SW480 (cell line): ENCODE measurements around the gene TMEM52B.
"Not testable (repeated sequence)": the region's sequence is repeated elsewhere in the genome, so short reads cannot be mapped to it uniquely, and the experiment has no call there.

Experiments used
- DNase-seq: peaks from one replicate; pipeline ENCODE4 v3.0.0-alpha.2; 2016; ENCODE audit warnings: low spot score

The TMEM52B gene

DNA sequence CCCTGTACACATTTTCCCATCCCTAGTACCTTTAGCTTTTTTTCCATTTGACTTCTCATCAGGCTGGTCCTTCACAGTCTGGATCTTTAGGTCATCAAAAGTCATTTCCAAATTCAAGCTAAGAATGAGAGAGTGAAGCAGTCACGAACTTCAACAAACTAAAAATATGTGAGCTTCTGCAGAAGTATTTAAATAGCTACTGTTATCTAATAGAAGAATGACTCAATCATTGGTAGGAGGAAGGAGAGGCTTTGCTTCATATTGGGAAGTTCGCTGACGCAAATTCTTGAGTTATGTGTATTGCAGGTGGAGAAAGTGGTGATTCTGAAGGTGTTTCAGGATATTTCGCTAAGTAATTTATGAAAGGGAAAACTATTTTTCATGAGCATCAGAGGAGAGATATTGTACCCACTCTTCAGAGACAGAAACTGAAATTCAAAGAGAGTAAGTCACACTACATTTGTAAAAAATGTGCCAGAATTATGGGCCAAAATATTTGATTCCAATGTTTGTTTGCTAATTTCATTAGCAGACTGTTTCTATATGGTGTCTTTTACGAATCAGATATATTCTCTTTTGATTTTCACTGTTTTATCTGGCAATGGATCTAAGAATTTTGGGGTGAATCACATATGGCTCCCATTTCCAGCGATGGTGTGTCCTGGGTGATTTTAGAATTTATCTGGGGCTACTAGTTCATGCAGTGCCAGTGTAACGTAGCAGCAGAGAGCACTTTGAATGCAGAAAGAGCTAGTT lies 6.7 kb upstream of the TMEM52B start, which contains the start of gene OLR1:
TSS of gene OLR1 (minus strand) at position 160 of the 756 bp plus-strand sequence. CDS start at position 105, 55 bp downstream.
- no peak for DNase-seq

DNA sequence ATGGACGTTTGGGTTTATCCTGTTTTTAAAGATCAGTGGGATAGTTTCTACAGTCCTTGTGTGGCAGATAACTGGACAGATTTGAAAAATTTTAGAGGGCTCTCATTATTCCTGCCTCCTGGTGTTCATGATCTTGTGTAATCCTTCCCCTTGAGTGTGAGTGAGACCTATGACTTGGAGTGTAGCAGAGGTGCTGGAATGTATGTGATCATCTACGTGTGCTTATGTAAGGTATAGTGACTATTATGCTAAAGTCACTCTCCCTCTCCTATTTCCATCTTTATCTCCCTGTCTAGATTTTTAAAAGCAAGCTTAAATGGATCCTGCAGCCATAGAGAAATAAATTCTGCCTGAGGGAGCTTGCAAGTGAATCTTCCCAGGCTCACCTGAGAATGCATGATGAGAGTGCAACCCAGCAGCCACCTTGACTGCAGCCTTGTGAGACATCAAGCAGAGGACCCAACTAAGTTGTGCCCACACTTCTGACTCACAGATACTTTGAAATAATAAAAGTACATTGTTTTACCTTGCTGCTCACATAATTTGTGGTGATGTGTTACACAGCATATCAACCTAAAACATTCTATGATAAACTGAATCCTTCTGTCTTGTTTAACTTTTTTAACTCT lies 3.7 kb upstream of the TMEM52B start:
- no peak for DNase-seq

GRCh38 chr12:10175846-10176636 lies 2.8 kb upstream of the TMEM52B start:
- DNase-seq, result no peak

DNA sequence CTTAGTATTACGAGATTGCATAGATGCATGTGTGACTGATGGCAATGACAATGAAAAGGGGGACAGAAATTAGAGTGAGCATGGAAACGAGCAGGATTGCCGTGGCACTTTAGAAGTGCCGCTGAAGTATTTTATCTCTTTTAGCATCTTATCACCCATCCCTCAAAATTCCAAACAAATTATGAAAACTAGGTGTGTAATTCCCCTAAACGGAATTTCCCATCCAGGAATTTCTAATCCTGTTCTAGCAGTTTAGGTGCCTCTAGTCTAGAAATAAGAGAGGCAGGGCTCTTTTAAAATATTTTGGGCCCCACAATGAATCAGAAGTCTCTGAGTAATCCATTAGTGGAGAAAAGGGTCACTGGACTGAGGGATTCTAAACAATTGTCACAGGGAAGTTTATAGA lies 947 bp downstream of the TMEM52B start:
- no peak for DNase-seq

- no peak for DNase-seq
Observed at GRCh38 chr12:10182354-10183049, 3.7 kb downstream of the TMEM52B start.

GRCh38 chr12:10184261-10184843 lies 5.5 kb downstream of the TMEM52B start:
- DNase-seq, result no peak

DNA sequence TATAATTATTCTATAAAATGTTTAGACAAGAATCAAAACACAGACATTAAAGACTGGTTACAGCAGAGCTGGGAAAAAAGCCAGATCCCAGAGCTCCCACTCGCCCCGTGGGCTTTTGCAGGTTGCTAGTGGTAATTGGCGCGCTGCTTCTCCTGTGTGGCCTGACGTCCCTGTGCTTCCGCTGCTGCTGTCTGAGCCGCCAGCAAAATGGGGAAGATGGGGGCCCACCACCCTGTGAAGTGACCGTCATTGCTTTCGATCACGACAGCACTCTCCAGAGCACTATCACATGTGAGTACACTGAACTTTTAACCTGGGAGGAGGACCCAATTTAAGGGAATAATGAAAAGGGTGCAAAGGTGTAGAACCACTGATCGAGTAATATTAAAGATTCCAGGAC lies 7.5 kb downstream of the TMEM52B start:
- no peak for DNase-seq

GRCh38 chr12:10186958-10187357 lies 8.1 kb downstream of the TMEM52B start:
- not testable (repeated sequence) for DNase-seq

DNA sequence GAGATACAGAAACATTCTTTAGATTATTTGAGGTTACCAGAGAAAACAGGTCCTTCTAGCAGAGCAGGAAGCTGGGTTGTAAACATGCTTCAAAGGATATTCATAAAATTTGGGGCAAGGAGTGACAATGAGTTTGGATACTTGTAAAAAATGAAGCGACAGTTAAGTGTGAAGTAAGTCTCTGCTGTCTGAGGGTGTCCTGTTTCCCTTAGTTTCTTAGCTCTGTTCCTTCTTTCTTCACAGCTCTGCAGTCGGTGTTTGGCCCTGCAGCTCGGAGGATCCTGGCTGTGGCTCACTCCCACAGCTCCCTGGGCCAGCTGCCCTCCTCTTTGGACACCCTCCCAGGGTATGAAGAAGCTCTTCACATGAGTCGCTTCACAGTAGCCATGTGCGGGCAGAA lies 10.8 kb downstream of the TMEM52B start:
- no peak for DNase-seq

GRCh38 chr12:10190558-10191388 lies 11.9 kb downstream of the TMEM52B start:
- DNase-seq, result peak; percentile 82

GRCh38 chr12:10191865-10192264 lies 13.0 kb downstream of the TMEM52B start:
- peak; percentile 43 for DNase-seq

GRCh38 chr12:10194160-10194670 lies 15.4 kb downstream of the TMEM52B start:
- no peak for DNase-seq

DNA sequence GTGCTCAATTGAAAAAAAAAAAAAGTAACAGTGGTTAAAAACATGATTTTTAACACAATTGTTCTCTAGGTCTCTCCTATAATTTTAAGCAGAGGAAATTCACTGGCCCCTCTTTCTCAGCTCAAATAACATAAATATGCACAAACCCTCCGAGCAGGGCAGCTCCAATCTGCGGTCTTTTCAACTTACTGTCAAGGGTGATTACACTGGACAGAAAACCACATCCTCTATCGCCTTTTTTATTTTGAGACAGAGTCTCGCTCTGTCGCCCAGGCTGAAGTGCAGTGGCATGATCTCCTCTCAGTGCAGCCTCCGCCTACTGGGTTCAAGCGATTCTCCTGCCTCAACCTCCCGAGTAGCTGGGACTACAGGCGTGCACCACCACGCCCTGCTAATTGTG lies 17.4 kb downstream of the TMEM52B start:
- DNase-seq, result no peak

- no peak for DNase-seq
Observed at GRCh38 chr12:10197879-10198278, 19.0 kb downstream of the TMEM52B start.

DNA sequence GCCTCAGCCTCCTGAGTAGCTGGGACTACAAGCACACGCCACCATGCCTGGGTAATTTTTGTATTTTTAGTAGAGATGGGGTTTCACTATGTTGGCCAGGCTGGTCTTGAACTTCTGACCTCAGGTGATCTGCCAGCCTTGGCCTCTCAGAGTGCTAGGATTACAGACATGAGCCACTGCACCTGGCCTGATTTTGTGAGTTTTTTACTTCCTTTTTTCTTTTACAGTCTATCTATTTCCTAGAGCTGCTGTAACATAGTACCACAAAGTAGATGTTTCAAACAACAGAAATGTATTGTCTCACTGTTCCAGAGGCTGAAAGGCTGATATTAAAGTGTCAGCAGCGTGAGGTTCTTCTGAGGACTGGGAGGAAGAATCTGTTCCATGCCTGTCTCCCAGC lies 25.7 kb downstream of the TMEM52B start:
- not testable (repeated sequence) for DNase-seq

DNA sequence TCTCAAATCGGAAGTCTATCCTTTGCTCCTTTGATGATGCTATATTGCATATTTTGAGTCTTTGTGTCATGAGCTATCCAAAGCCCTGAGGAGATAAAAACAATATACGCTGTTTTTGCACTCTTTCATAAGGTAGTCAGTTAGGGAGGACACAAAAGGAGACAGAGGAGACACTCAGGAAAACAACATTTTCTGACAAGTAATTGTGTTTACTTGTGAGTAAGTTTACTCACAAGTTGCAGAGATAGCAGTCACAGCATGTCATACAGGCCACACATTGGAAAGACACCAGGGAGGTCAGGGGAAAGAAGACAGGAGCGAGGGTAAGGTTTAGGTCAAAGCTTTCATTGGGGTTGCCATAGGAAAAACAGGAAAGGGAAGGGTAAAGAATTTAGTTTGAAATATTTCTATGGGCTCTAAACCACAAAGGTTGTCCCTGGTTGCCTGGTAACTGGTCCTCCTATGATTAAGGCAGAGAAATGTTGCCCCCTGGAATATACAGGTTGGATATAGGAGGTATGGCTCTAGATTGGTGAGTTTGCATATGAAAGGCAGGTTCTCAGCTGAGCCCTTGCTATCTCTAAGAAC lies 26.5 kb downstream of the TMEM52B start:
- peak; percentile 67 for DNase-seq

- DNase-seq, result no peak
Observed at GRCh38 chr12:10207136-10207535, 28.3 kb downstream of the TMEM52B start.

GRCh38 chr12:10210225-10210624 lies 31.4 kb downstream of the TMEM52B start:
- no peak for DNase-seq

GRCh38 chr12:10211101-10211939 lies 32.5 kb downstream of the TMEM52B start:
- peak; percentile 36 for DNase-seq
